NCI-H2029 (cell line): Measurements from ENCODE around the gene FAT2.
"Not testable (repeated sequence)": the region's sequence is repeated elsewhere in the genome, so short reads cannot be mapped to it uniquely, and the experiment has no call there.

Source experiments
- DNase-seq: peaks from one replicate; lab custom pipeline; 2025; lab: John Stamatoyannopoulos, UW

FAT2 gene

GRCh38 chr5:151614565-151614964 is 23.4 kb upstream of the FAT2 start:
- DNase-seq, result no peak

GRCh38 chr5:151612689-151613427 is 21.7 kb upstream of the FAT2 start:
- DNase-seq, result no peak

- no peak for DNase-seq
These were observed 20.1 kb upstream of the FAT2 start for GRCh38 chr5:151611127-151611775.

GRCh38 chr5:151608522-151608921 is 17.4 kb upstream of the FAT2 start:
- no peak for DNase-seq

- DNase-seq, result no peak
These were observed 16.2 kb upstream of the FAT2 start for GRCh38 chr5:151607304-151607703.

GRCh38 chr5:151605559-151605958 is 14.4 kb upstream of the FAT2 start:
- DNase-seq, result no peak

GRCh38 chr5:151602806-151603205 is 11.7 kb upstream of the FAT2 start:
- no peak for DNase-seq

- no peak for DNase-seq
These were observed 10.3 kb upstream of the FAT2 start for GRCh38 chr5:151601391-151601790.

GRCh38 chr5:151600069-151600665 is 9.0 kb upstream of the FAT2 start:
- DNase-seq, result no peak

- no peak for DNase-seq
These were observed 7.9 kb upstream of the FAT2 start for GRCh38 chr5:151598984-151599383.

GRCh38 chr5:151598549-151598948 is 7.4 kb upstream of the FAT2 start:
- DNase-seq, result no peak

- no peak for DNase-seq
These were observed 6.6 kb upstream of the FAT2 start for GRCh38 chr5:151597749-151598148.

GRCh38 chr5:151596828-151597539 is 5.9 kb upstream of the FAT2 start:
- no peak for DNase-seq

GRCh38 chr5:151595411-151595826 is 4.3 kb upstream of the FAT2 start:
- no peak for DNase-seq

GRCh38 chr5:151592855-151593408 is 1.8 kb upstream of the FAT2 start:
- no peak for DNase-seq

- DNase-seq, result no peak
These were observed 1.1 kb downstream of the FAT2 start for GRCh38 chr5:151589878-151590570.

- no peak for DNase-seq
These were observed 3.2 kb downstream of the FAT2 start for GRCh38 chr5:151587796-151588555.

GRCh38 chr5:151585970-151586369 is 5.2 kb downstream of the FAT2 start:
- no peak for DNase-seq

- DNase-seq, result not testable (repeated sequence)
These were observed 5.8 kb downstream of the FAT2 start for GRCh38 chr5:151585344-151585743.

GRCh38 chr5:151584057-151584937 is 6.8 kb downstream of the FAT2 start:
- no peak for DNase-seq
